Neural cell (in vitro differentiated cells): ENCODE data around the gene CAVIN1. TPM values are rescaled to one million over a fixed set of nuclear protein-coding genes. Genes with fewer than 3 reads are reported as not detected.

Experiments used
- H2AFZ ChIP-seq: fragments of 200-600, 300-800 bp; sonication (generic), shearing (Covaris generic); 2 replicates; pipeline ENCODE4 v1.6.0; 2014; ENCODE audit warnings: low read depth, mild to moderate bottlenecking, antibody characterized with exemption, low read length, moderate library complexity
- H3F3A ChIP-seq: fragments of 200-600 bp; shearing (Covaris generic); 2 replicates; pipeline ENCODE4 v1.6.1; 2016; ENCODE audit warnings: mild to moderate bottlenecking, moderate library complexity, mixed read lengths, antibody characterized with exemption, low read length; ENCODE audit not compliant: insufficient read depth, poor library complexity, severe bottlenecking
- H3K27ac ChIP-seq: fragments of 200-600, 300-800 bp; sonication (generic), shearing (Covaris generic); 2 replicates; pipeline ENCODE4 v1.5.1; 2014; ENCODE audit warnings: mild to moderate bottlenecking, low read length, moderate library complexity
- H3K27me3 ChIP-seq: fragments of 300-800, 200-600 bp; sonication (generic), shearing (Covaris generic); 2 replicates; pipeline ENCODE4 v1.6.0; 2014; ENCODE audit warnings: mild to moderate bottlenecking, low read depth, low read length, moderate library complexity; ENCODE audit not compliant: insufficient read depth
- H3K36me3 ChIP-seq: fragments of 300-800, 200-600 bp; sonication (generic), shearing (Covaris generic); 2 replicates; pipeline ENCODE4 v1.5.1; 2014; ENCODE audit warnings: mild to moderate bottlenecking, antibody characterized with exemption, low read length, moderate library complexity; ENCODE audit not compliant: insufficient read depth
- H3K4me2 ChIP-seq: fragments of 300-800, 200-600 bp; sonication (generic), shearing (Covaris generic); 2 replicates; pipeline ENCODE4 v1.6.0; 2014; ENCODE audit warnings: mild to moderate bottlenecking, low read length
- H3K4me3 ChIP-seq: fragments of 300-800, 200-600 bp; sonication (generic), shearing (Covaris generic); 2 replicates; pipeline ENCODE4 v1.5.1; 2014; ENCODE audit warnings: mild to moderate bottlenecking, low read length, moderate library complexity
- H3K79me2 ChIP-seq: fragments of 200-600 bp; shearing (Covaris generic); replicated peaks from 2 replicates; pipeline ENCODE4 v1.6.0; 2014; ENCODE audit warnings: mild to moderate bottlenecking, low read length, moderate library complexity; ENCODE audit not compliant: insufficient read depth
- H3K9ac ChIP-seq: fragments of 300-800, 200-600 bp; sonication (generic), shearing (Covaris generic); 2 replicates; pipeline ENCODE4 v1.6.1; 2016; ENCODE audit warnings: mild to moderate bottlenecking, low read length, mixed read lengths
- H3K9me2 ChIP-seq: fragments of 200-600 bp; shearing (Covaris generic); 2 replicates; pipeline ENCODE4 v1.6.1; 2016; ENCODE audit warnings: mild to moderate bottlenecking, low read length, mixed read lengths; ENCODE audit not compliant: insufficient read depth
- H3K9me3 ChIP-seq: fragments of 200-600, 300-800 bp; sonication (generic), shearing (Covaris generic); 2 replicates; pipeline ENCODE4 v1.6.1; 2016; ENCODE audit warnings: mild to moderate bottlenecking, mixed run types, low read length, moderate library complexity, mixed read lengths
- H4K20me1 ChIP-seq: fragments of 200-600 bp; shearing (Covaris generic); 2 replicates; pipeline ENCODE4 v1.6.1; 2016; ENCODE audit warnings: mild to moderate bottlenecking, mixed run types; ENCODE audit not compliant: insufficient read depth
- CTCF ChIP-seq: fragments of 450-650 bp; IDR thresholded peaks from 2 replicates; pipeline ENCODE4 v1.5.1; 2014; ENCODE audit warnings: antibody characterized with exemption, mild to moderate bottlenecking, moderate library complexity; ENCODE audit not compliant: poor library complexity, severe bottlenecking
- EP300 ChIP-seq: fragments of 450-650 bp; conservative IDR thresholded peaks from 2 replicates; pipeline ENCODE4 v1.6.1; 2014; ENCODE audit warnings: antibody characterized with exemption, mild to moderate bottlenecking, moderate library complexity; ENCODE audit not compliant: poor library complexity, severe bottlenecking
- EZH2 ChIP-seq: fragments of 200-600, 300-800 bp; shearing (Covaris generic), sonication (generic); IDR thresholded peaks from 2 replicates; pipeline ENCODE4 v1.6.1; 2014; ENCODE audit warnings: antibody characterized with exemption, low read length, borderline replicate concordance, mild to moderate bottlenecking; ENCODE audit not compliant: insufficient read depth, poor library complexity, severe bottlenecking
- MXI1 ChIP-seq: fragments of 450-650 bp; conservative IDR thresholded peaks from 2 replicates; pipeline ENCODE4 v1.6.1; 2014; ENCODE audit warnings: antibody characterized with exemption, mild to moderate bottlenecking; ENCODE audit not compliant: poor library complexity, severe bottlenecking
- POLR2AphosphoS5 ChIP-seq: IDR thresholded peaks from 2 replicates; pipeline ENCODE4 v1.6.1; 2012
- RAD21 ChIP-seq: fragments of 450-650 bp; conservative IDR thresholded peaks from 2 replicates; pipeline ENCODE4 v1.6.1; 2014; ENCODE audit warnings: antibody characterized with exemption, mild to moderate bottlenecking, moderate library complexity
- REST ChIP-seq: IDR thresholded peaks from 2 replicates; pipeline ENCODE4 v1.6.1; 2012; ENCODE audit warnings: borderline replicate concordance
- SMC3 ChIP-seq: fragments of 450-650 bp; conservative IDR thresholded peaks from 2 replicates; pipeline ENCODE4 v1.6.1; 2014; ENCODE audit warnings: antibody characterized with exemption, mild to moderate bottlenecking, moderate library complexity; ENCODE audit not compliant: poor library complexity
- TAF1 ChIP-seq: IDR thresholded peaks from 2 replicates; pipeline ENCODE4 v1.6.1; 2012; ENCODE audit warnings: low read depth
- polyA plus RNA-seq: library from polyadenylated mRNA; depleted of rRNA; stranded (reverse); fragments of >200 nt; gene quantifications from 2 replicates; pipeline ENCODE4 v1.2.3, GENCODE V29; 2014

CAVIN1 gene
- polyA plus RNA-seq, 1 donor from 2014 or later = 0.07 TPM

- H3K9ac ChIP-seq = no peak overlapping the region
- H3K4me2 ChIP-seq = no peak overlapping the region
- no peak for TF ChIP-seq REST
- TF ChIP-seq TAF1 = no peak
- no peak for TF ChIP-seq POLR2AphosphoS5
- no peak for TF ChIP-seq MXI1
- no peak for TF ChIP-seq SMC3
- no peak for TF ChIP-seq CTCF
- no peak for TF ChIP-seq EZH2
- no peak for TF ChIP-seq RAD21
- TF ChIP-seq EP300 = no peak
- H3K36me3 ChIP-seq = no peaks in the 10 kb centered on the region
- H3K79me2 ChIP-seq = no peaks in the 10 kb centered on the region
- no peak overlapping the region for H2AFZ ChIP-seq
- no peak overlapping the region for H3K27ac ChIP-seq
- no peaks in the 10 kb centered on the region for H3K27me3 ChIP-seq
- H4K20me1 ChIP-seq = no peaks in the 10 kb centered on the region
- no peaks in the 10 kb centered on the region for H3F3A ChIP-seq
- no peaks in the 10 kb centered on the region for H3K9me2 ChIP-seq
- H3K4me3 ChIP-seq = no peak overlapping the region
- H3K9me3 ChIP-seq = no peaks in the 10 kb centered on the region
Observed at GRCh38 chr17:42431758-42432161, 8.7 kb upstream of the CAVIN1 start.

DNA sequence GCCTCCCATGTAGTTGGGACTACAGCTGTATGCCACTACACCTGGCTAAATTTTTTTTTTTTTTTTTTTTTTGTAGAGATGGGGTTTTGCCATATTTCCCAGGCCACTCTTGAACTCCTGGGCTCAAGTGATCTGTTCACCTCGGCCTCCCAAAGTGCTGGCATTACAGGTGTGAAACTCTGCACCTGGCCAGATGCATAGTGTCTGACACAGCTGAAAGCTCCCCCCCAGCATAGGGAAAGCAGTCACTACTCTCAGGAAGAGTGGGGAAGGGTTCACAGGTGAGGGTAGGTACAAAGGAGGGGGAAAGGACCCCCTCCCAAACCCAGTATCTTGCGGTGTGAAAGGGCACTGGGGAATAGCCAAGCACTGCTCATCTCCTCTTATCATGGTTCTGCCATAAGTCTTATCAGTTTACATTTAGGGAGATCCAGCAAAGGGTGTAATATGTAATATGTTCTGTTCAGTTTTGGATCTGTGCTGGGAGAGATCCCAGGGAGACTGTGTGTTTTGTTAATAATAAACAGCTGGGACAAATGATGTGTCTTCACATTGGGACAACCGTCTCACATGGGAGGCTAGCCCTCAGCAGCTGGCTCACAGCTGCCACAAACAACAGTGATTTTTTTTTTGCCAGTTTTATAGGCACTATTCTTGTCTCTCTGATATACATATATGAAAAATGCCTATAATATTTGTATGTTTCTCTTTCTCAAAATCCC lies 6.8 kb upstream of the CAVIN1 start:
- Histone ChIP-seq H4K20me1 (no peaks in the 10 kb centered on the region), H3K9ac (no peak overlapping the region), H3F3A (no peaks in the 10 kb centered on the region), H3K4me3 (no peak overlapping the region), H3K4me2 (no peak overlapping the region), H3K9me2 (no peaks in the 10 kb centered on the region), H3K79me2 (no peaks in the 10 kb centered on the region), H3K27me3 (peaks cover 7% of the 10 kb centered on the region), H3K9me3 (no peaks in the 10 kb centered on the region), H3K27ac (no peak overlapping the region), H2AFZ (no peak overlapping the region), H3K36me3 (no peaks in the 10 kb centered on the region)
- TF ChIP-seq POLR2AphosphoS5 (no peak), EP300 (no peak), RAD21 (no peak), REST (no peak), EZH2 (no peak), TAF1 (no peak), MXI1 (no peak), SMC3 (no peak), CTCF (no peak)
